AG04449 (cell line): Measurements from ENCODE around the gene C1QTNF12.

Experiments used
- CTCF ChIA-PET: fragments of 350-600 bp; formaldehyde crosslinking; extraction: SDS; loops from one replicate; lab custom pipeline; 2021; ENCODE audit warnings: antibody characterized with exemption; lab: Yijun Ruan, JAX
- POLR2A ChIA-PET: fragments of 400-600, 350-600 bp; formaldehyde crosslinking; extraction: SDS; loops from one replicate; lab custom pipeline; 2020; ENCODE audit warnings: antibody characterized with exemption, inconsistent platforms; lab: Yijun Ruan, JAX
- DNase-seq: peaks from one replicate; pipeline ENCODE4 v3.0.0-alpha.2; 2010; ENCODE audit warnings: low read depth, low spot score
- H3K4me3 ChIP-seq: 2 replicates; pipeline ENCODE4 v1.5.1; 2011; ENCODE audit warnings: low read depth, mild to moderate bottlenecking, control low read depth, low read length
- CTCF ChIP-seq: IDR thresholded peaks from one replicate; pipeline ENCODE4 v1.5.1; 2011; ENCODE audit warnings: mild to moderate bottlenecking, moderate library complexity, low read length, control low read depth, inconsistent platforms; ENCODE audit not compliant: insufficient read depth; ENCODE audit errors: missing control alignments

C1QTNF12 gene

GRCh38 chr1:1229770-1230169 is 16.8 kb downstream of the C1QTNF12 start:
- no peak overlapping the region; the same call in 1 of the 2 replicates for H3K4me3 ChIP-seq
- ChIA-PET CTCF (interaction anchor here (1.4 to 4.5 kb wide), 2 partner anchors 20 to 109 kb away, joined by 3 to 59 read pairs; no protein-coding TSS in a partner anchor), POLR2A (no interaction called here)
- no peak for DNase-seq
- TF ChIP-seq CTCF: no peak

GRCh38 chr1:1228596-1229321 is 17.8 kb downstream of the C1QTNF12 start:
- ChIA-PET CTCF (interaction anchor here (1.4 to 4.5 kb wide), 2 partner anchors 21 to 108 kb away, joined by 3 to 59 read pairs; no protein-coding TSS in a partner anchor), POLR2A (no interaction called here)
- DNase-seq: no peak
- no peak for TF ChIP-seq CTCF
- no peak overlapping the region for H3K4me3 ChIP-seq

- H3K4me3 ChIP-seq: no peak overlapping the region
- TF ChIP-seq CTCF: no peak
- POLR2A ChIA-PET: no interaction called here
- CTCF ChIA-PET: interaction anchor here (4.5 kb wide), 1 partner anchor 107 kb away, joined by 59 read pairs; no protein-coding TSS in a partner anchor
- DNase-seq: no peak
These were observed 18.3 kb downstream of the C1QTNF12 start for GRCh38 chr1:1228187-1228586.

- no peak overlapping the region for H3K4me3 ChIP-seq
- ChIA-PET POLR2A (no interaction called here), CTCF (interaction anchor here (4.5 kb wide), 1 partner anchor 107 kb away, joined by 59 read pairs; no protein-coding TSS in a partner anchor)
- no peak for TF ChIP-seq CTCF
- DNase-seq: no peak
These were observed 19.1 kb downstream of the C1QTNF12 start for GRCh38 chr1:1227386-1227785.

GRCh38 chr1:1226566-1227362 is 19.8 kb downstream of the C1QTNF12 start:
- DNase-seq: no peak

More at GRCh38 chr1:1226566-1227362, 19.8 kb downstream of the C1QTNF12 start:
- H3K4me3 ChIP-seq: no peak overlapping the region
- no peak for TF ChIP-seq CTCF
- ChIA-PET CTCF (no interaction called here), POLR2A (interaction anchor here (0.5 kb wide), 1 partner anchor 52 kb away, joined by 3 read pairs; no protein-coding TSS in a partner anchor)
